NCI-H2081 (cell line): Measurements from ENCODE around the gene D2HGDH.
"Not testable (repeated sequence)": the region's sequence is repeated elsewhere in the genome, so short reads cannot be mapped to it uniquely, and the experiment has no call there.

ENCODE experiments used
- DNase-seq, 2 experiments: peaks; one replicate each; lab custom pipeline; 2025; lab: John Stamatoyannopoulos, UW

The D2HGDH gene

DNA sequence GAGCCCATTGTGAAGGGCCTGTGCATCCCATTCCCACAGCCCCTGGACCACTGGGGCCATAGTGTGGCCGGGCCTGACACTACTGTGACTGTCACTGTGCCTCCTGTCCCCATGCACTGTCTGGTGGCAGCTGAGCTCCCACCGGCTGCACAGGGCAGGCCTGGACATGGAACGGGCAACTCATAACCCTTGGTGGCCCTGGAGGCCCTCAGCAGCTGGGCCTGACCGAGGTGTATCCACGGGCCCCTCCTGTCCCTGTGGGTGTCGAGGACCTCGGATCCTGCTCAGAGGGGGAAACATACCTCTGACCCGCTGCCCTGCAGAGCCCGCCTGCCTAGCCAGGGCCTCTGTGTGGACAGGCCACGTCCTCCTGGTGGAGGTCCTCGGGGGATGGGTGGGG is 34.4 kb downstream of the D2HGDH start:
- DNase-seq: no peak

- DNase-seq: no peak
Measured at GRCh38 chr2:241769819-241770184, 35.4 kb downstream of the D2HGDH start.

- DNase-seq: no peak
Measured at GRCh38 chr2:241770185-241770935, 35.9 kb downstream of the D2HGDH start.

DNA sequence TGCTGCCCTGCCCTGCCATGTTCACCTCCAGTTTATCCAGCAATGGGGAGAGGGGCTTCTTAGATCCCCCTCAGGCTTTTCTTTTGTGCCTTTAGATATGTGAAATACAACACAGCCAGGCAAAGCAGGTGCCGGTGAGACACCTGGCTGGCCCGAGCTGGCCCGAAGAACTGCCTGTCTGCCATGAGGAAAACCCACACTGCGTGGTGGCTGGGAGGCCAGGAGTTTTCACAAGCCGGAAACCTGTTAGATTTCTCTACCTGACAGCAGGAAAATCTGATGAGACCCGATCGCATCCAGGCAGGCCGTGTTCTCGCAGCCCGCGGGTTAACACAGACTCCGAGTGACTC is 36.5 kb downstream of the D2HGDH start:
- no peak for DNase-seq

GRCh38 chr2:241771286-241772062 is 37.0 kb downstream of the D2HGDH start:
- DNase-seq: no peak

DNA sequence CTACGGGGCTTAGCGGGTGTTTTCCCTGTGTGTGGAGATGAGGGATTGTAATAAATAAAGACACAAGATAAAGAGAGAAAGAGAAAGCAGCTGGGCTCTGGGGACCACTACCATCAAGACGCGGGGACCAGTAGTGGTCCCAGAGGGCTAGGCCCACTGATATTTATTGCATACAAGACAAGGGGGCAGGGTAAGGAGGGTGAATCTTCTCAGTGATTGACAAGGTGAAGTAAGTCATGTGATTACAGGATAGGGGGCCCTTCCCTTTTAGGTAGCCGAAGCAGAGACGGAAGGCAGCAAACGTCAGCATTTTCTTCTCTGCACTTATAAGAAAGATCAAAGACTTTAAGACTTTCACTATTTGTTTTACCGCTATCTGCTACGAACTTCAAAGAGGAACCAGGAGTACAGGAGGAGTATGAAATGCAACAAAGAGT is 37.7 kb downstream of the D2HGDH start:
- no peak for DNase-seq

GRCh38 chr2:241773511-241774418 is 39.3 kb downstream of the D2HGDH start:
- DNase-seq: peak; percentile 77 to 92

DNA sequence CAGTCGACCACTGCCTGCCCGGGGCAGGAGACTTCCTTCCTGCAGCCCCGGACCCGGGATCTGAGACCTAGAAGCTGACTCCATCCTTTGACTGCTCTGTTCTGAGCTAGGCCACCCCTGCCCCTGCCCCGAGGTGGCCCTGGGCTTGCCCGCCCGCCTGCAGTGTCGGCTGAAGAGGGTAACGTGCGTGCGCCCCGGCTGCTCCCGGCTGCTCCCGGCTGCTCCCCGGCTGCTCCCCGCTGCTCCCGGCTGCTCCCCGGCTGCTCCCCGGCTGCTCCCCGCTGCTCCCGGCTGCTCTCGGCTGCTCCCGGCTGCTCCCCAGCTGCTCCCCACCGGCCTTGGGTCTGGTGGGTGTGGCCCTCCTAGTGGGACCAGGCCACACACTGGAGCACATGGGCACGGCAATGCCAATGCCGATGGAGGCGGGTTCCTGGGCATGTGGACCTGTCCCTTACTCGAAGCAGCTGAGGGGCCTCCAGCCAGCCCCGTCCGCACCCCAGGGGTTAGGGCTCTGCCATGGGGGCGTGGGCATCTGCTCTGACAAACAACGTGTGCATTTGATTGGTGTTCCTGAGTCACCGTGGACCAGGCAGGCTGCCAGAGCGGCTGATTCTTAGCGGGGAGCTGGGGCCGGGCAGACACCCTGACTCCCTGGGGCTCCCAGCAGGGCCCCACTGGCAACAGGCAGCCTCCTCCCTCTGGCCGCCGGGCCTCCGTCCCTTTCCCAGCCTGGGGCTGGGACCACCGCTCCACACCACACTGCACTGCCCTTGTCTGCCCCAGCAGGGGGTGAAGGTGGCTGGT is 40.2 kb downstream of the D2HGDH start:
- peak; percentile 81 to 94 for DNase-seq

DNA sequence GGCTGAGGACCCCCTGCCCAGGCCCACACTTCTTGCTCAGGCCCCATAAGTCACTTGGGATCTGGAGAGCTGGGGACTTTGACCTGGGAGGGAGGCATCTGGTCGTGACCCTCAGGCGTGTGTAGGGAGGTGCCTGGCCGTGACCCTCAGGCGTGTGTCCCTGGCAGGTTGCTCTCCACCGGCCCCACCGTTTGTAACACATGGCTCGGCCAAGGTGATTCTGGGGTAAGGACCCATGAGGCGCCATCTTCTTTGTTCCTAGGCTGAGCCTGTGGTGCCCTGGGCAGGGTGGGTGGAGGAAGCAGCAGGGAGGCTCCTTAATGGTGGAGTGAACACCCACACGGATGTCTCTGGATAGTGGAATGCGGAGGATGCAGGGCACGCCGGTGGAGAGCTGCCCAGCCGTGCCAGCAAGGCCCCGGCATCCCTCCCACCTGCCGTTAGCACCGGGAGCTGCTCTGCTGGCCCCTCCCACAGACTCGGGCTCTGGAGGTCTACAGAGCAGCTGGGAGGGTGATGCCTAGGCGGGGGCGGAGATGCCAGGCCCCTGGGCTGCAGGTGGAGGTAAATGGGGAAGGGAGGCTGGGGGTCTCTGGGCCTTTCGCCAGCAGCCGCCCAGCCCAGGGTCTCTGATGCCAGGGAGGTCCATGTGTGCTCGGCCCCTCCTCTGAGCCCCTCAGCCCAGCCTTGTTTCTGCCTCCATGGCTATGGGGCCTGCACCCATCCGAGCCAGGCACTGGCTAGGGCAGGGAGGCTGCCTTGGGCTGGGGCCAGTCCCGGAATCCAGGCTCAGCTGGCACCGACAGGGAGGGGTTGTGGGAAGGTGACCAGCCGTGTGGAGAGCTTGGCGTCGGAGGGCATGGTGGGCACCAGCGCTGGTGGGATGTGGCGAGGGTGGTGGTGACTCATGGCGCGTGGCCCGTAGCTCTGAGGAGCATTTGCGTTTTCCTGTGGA is 41.1 kb downstream of the D2HGDH start:
- DNase-seq: peak in 1 of 2 experiments; percentile 14

DNA sequence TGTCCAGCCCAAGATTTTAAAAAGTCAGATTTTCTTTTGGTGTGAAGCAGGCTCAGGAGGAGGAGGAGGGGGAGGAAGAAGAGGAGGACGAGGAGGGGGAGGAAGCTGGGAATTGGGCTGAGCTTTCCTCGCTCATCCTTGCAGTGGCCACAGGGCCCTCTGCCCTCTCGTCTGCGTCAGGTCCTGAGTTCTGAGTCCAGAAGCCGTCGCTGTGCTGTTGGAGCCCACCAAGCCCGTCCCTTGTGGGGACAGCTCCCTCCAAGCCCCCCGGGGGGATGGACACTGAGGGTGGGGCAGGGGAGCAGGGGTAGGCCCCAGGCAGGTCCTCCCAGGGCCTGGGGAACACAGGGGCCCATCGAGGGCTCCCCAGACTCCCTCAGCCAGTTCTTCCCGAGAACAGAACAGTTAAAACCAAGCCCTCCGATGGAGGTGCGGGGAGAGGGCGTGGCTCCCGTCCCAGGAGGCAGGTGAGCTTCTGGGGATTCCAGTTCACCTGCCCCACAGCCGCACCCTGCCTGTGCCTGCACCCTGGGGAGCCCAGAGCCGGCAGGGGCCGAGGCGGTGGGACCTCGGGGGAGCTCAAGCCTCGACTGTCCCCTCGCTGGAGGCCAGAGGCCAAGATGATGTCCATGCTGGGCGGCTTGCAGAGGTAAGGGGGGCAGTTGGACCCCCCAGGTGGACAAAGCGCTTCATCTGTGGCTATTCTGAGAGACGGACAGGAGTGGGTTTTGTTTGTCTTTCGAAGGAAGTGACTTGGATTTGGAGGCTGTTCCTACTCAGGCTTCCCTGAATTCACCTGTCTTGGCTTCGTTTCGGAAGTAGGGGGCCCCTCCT is 42.1 kb downstream of the D2HGDH start, which contains the start of gene GAL3ST2:
Gene GAL3ST2 (plus strand): TSS at position 487 of the 834 bp plus-strand sequence. CDS start 134 bp downstream, at position 621.
- no peak for DNase-seq

DNA sequence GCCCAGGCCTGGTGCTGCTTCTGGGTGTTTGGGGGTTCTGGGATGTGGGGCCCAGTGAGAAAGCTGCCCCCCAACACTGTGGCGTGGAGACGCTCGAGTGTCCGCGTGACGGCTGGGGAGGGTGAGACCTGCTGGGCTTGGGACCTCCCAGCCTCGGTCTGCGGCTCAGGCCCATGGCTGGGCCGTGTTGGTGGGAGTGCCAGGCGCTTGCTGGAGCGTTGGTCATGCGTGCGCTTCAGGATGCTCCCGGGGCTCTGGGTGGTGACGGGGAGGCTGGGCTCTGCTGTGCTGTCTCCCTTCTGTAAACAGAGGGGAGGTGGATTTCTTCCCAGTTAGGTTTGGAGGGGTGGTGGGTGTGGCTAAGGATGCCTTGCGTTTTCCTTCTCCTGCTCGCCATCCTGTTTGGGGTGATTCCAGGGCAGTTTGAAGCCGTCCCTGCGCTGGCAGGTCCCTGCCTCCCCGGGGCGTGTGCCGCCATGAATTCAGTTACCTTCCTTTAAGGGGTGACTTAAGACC is 42.8 kb downstream of the D2HGDH start:
- no peak for DNase-seq

DNA sequence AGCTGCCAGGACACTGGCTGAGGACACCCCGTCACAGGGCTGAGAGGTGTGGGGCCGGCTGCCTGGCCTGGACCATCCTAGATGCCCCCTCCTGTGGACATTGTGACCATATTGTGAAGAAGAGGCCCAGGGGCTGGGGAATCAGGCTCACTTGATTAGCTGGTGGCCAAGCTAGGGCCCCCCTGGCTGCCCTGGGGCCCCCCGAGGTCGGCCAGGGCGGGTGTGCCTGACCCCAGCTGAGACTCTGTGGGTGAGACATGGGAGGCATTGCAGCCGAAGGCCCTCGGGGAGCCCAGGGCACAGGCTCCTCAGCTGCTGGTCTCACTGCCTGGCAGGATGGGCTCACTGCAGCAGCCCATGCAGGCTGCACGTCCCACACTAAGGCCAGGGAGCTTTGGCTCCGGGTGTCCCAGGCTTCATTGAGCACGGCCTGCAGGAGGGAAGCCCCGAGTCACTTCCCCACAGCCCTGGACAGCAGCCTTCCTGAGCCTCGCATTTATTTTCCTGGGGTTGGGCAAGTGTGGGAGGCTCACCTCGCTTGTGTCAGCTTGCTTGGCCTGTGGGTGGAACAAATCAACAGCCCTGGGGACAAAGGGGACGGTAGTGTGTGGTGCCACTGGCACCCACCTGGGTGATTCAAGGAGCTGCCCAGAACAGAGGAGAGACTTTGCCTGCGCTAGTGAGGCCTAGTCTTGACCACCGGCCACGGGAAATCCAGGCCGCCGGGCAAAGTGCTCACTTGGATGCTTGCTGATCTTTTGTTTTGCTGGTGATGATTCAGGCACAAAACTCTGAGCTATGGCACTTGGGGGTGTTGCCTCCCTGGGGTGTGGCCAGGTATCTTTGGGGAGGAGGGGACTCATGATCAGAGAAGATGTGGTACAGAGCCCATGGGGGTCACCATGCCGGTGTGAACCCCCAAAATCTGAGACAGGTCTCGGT is 43.5 kb downstream of the D2HGDH start:
- DNase-seq: no peak

GRCh38 chr2:241780939-241781569 is 46.6 kb downstream of the D2HGDH start:
- DNase-seq: no peak

- DNase-seq: not testable (repeated sequence)
Measured at GRCh38 chr2:241782053-241782452, 47.6 kb downstream of the D2HGDH start.

- no peak for DNase-seq
Measured at GRCh38 chr2:241788135-241788534, 53.7 kb downstream of the D2HGDH start.

GRCh38 chr2:241788572-241788971 is 54.1 kb downstream of the D2HGDH start:
- no peak for DNase-seq

DNA sequence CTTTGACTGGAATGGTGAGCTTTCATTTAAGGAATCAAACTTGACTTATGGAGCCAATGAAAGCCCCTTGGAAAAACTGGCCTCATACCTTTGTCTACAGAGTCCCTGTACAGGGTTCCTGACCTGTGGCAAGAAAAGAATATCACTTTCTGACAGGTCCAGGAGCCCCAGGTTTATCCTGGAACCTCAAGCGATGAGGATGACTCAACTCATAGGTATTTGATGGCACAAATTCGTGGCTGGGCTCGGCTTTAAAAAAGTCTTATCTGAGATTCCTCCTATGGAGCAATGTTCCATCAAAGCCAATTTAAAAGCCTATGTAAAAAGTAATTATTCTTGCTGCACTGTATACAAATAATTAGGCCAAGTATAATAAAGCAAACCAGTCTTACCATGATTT is 57.0 kb downstream of the D2HGDH start:
- not testable (repeated sequence) for DNase-seq
